ENCODE data around the gene EIF3I. TPM values are rescaled to one million over a fixed set of nuclear protein-coding genes. Genes with fewer than 3 reads are reported as not detected.
A peak's percentile ranks its signal among the peaks of the same experiment; 100 is the strongest.

EIF3I gene
- total and polyA plus RNA-seq, 8 donors = 21.1 to 444 (median 152) TPM

DNA sequence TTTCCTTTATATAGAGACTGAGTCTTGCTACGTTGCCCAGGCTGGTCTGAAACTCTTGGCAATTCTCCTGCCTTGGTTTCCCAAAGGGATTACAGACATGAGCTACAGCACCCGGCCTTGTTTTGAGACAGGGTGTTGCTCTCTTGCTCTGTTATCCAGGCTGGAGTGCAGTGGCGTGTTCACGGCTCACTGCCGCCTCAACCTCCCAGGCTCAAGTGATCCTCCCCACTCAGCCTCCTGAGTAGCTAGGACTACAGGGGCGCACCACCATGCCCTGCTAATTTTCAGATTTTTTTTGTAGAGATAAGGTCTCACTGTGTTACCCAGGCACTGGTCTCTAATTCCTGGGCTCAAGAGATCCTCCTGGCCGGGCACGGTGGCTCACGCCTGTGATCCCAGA, 43.6 kb downstream of the EIF3I start:
- H3K4me1 ChIP-seq = peaks cover 0 to 11% (median 5%) of the 10 kb centered on the region in 4 donors
- no peak overlapping the region for H3K4me3 ChIP-seq
- intact Hi-C loops (cut with DNase I; ENCODE audit: low total_unique reads) = no loop called here
- 91 to 95% (median 92%) methylated on average over 9 of the region's 9 CpGs for WGBS, 5 donors
- H3K36me3 ChIP-seq = no peaks in the 10 kb centered on the region
- no peaks in the 10 kb centered on the region for H3K9me3 ChIP-seq
- no peak for DNase-seq
- no peaks in the 10 kb centered on the region for H3K27me3 ChIP-seq
- H3K27ac ChIP-seq = no peak overlapping the region
- no peak for TF ChIP-seq EP300 (IDR thresholded peaks at IDR 0.05)
- TF ChIP-seq CTCF (IDR thresholded peaks at IDR 0.05) = no peak
- TF ChIP-seq POLR2AphosphoS5 (IDR thresholded peaks at IDR 0.05) = no peak
- TF ChIP-seq POLR2A (IDR thresholded peaks at IDR 0.05) = no peak

GRCh38 chr1:32266921-32267591, 44.8 kb downstream of the EIF3I start:
- Histone ChIP-seq H3K27ac (peak overlapping the region in 1 of 5 donors; percentile 2), H3K4me3 (no peak overlapping the region), H3K4me1 (peaks cover 0 to 11% (median 5%) of the 10 kb centered on the region in 4 donors), H3K9me3 (no peaks in the 10 kb centered on the region), H3K36me3 (no peaks in the 10 kb centered on the region), H3K27me3 (no peaks in the 10 kb centered on the region)
- WGBS, 5 donors = 59 to 69% (median 61%) methylated on average over 7 of the region's 7 CpGs
- TF ChIP-seq POLR2A (IDR thresholded peaks at IDR 0.05) (no peak), CTCF (IDR thresholded peaks at IDR 0.05) (no peak)
- no peak for DNase-seq
- intact Hi-C loops (cut with DNase I; ENCODE audit: low total_unique reads) = no loop called here

- Histone ChIP-seq H3K9me3 (no peaks in the 10 kb centered on the region), H3K4me3 (no peak overlapping the region), H3K27me3 (peaks cover 0 to 14% (median 0%) of the 10 kb centered on the region in 3 donors), H3K27ac (no peak overlapping the region), H3K36me3 (no peaks in the 10 kb centered on the region), H3K4me1 (peaks cover 0 to 19% (median 7%) of the 10 kb centered on the region in 4 donors)
- TF ChIP-seq CTCF (IDR thresholded peaks at IDR 0.05) (no peak), EP300 (IDR thresholded peaks at IDR 0.05) (no peak), POLR2A (IDR thresholded peaks at IDR 0.05) (no peak), POLR2AphosphoS5 (IDR thresholded peaks at IDR 0.05) (no peak)
- no peak for DNase-seq
- intact Hi-C loops (cut with DNase I; ENCODE audit: low total_unique reads) = no loop called here
Measured at GRCh38 chr1:32269744-32270143, 47.5 kb downstream of the EIF3I start.

- peak in 1 of 2 donors; percentile 7 for DNase-seq
- no peaks in the 10 kb centered on the region for H3K9me3 ChIP-seq
- TF ChIP-seq CTCF (IDR thresholded peaks at IDR 0.05) (no peak), EP300 (IDR thresholded peaks at IDR 0.05) (no peak), POLR2AphosphoS5 (IDR thresholded peaks at IDR 0.05) (no peak), POLR2A (IDR thresholded peaks at IDR 0.05) (no peak)
- no peak overlapping the region for H3K4me3 ChIP-seq
- peaks cover 0 to 13% (median 6%) of the 10 kb centered on the region in 4 donors for H3K4me1 ChIP-seq
- WGBS, 5 donors = 61 to 72% (median 71%) methylated on average over 7 of the region's 7 CpGs
- intact Hi-C loops (cut with DNase I; ENCODE audit: low total_unique reads) = no loop called here
- no peak overlapping the region for H3K27ac ChIP-seq
- no peaks in the 10 kb centered on the region for H3K36me3 ChIP-seq
- peaks cover 0 to 34% (median 8%) of the 10 kb centered on the region in 3 donors for H3K27me3 ChIP-seq
Measured at GRCh38 chr1:32272557-32273390, 50.6 kb downstream of the EIF3I start.
